ENCODE measurements around the gene MCF2L.

GRCh38 chr13:113115363-113116205, 146.6 kb downstream of the MCF2L start:
- TF ChIP-seq, protein P1, sequence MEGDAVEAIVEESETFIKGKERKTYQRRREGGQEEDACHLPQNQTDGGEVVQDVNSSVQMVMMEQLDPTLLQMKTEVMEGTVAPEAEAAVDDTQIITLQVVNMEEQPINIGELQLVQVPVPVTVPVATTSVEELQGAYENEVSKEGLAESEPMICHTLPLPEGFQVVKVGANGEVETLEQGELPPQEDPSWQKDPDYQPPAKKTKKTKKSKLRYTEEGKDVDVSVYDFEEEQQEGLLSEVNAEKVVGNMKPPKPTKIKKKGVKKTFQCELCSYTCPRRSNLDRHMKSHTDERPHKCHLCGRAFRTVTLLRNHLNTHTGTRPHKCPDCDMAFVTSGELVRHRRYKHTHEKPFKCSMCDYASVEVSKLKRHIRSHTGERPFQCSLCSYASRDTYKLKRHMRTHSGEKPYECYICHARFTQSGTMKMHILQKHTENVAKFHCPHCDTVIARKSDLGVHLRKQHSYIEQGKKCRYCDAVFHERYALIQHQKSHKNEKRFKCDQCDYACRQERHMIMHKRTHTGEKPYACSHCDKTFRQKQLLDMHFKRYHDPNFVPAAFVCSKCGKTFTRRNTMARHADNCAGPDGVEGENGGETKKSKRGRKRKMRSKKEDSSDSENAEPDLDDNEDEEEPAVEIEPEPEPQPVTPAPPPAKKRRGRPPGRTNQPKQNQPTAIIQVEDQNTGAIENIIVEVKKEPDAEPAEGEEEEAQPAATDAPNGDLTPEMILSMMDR (conservative IDR thresholded peaks at IDR 0.05; ENCODE audit: low read depth in 2 of 2), result no peak
- TF ChIP-seq EZH2 (IDR thresholded peaks at IDR 0.05; ENCODE audit: low read depth, unreplicated experiment) (no peak), JUNB (IDR thresholded peaks at IDR 0.05; ENCODE audit: unreplicated experiment) (no peak), CREB1 (CRISPR knock-in tag; IDR thresholded peaks at IDR 0.05; ENCODE audit: low read depth) (no peak), EZH2phosphoT487 (IDR thresholded peaks at IDR 0.05; ENCODE audit: unreplicated experiment) (no peak), POLR2AphosphoS5 (IDR thresholded peaks at IDR 0.05; ENCODE audit: low read depth) (no peak)
- TF ChIP-seq, protein P2, sequence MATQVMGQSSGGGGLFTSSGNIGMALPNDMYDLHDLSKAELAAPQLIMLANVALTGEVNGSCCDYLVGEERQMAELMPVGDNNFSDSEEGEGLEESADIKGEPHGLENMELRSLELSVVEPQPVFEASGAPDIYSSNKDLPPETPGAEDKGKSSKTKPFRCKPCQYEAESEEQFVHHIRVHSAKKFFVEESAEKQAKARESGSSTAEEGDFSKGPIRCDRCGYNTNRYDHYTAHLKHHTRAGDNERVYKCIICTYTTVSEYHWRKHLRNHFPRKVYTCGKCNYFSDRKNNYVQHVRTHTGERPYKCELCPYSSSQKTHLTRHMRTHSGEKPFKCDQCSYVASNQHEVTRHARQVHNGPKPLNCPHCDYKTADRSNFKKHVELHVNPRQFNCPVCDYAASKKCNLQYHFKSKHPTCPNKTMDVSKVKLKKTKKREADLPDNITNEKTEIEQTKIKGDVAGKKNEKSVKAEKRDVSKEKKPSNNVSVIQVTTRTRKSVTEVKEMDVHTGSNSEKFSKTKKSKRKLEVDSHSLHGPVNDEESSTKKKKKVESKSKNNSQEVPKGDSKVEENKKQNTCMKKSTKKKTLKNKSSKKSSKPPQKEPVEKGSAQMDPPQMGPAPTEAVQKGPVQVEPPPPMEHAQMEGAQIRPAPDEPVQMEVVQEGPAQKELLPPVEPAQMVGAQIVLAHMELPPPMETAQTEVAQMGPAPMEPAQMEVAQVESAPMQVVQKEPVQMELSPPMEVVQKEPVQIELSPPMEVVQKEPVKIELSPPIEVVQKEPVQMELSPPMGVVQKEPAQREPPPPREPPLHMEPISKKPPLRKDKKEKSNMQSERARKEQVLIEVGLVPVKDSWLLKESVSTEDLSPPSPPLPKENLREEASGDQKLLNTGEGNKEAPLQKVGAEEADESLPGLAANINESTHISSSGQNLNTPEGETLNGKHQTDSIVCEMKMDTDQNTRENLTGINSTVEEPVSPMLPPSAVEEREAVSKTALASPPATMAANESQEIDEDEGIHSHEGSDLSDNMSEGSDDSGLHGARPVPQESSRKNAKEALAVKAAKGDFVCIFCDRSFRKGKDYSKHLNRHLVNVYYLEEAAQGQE (IDR thresholded peaks at IDR 0.05; ENCODE audit: unreplicated experiment), result no peak
- TF ChIP-seq, protein P3, sequence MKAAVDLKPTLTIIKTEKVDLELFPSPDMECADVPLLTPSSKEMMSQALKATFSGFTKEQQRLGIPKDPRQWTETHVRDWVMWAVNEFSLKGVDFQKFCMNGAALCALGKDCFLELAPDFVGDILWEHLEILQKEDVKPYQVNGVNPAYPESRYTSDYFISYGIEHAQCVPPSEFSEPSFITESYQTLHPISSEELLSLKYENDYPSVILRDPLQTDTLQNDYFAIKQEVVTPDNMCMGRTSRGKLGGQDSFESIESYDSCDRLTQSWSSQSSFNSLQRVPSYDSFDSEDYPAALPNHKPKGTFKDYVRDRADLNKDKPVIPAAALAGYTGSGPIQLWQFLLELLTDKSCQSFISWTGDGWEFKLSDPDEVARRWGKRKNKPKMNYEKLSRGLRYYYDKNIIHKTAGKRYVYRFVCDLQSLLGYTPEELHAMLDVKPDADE (IDR thresholded peaks at IDR 0.05), result no peak
